Heart left ventricle (tissue), 13 donors: ENCODE data around the gene FBLL1.

ENCODE experiments used
- CTCF ChIP-seq, 12 donors: fragments of 200-600 bp; sonication (generic) in 4 of 12; IDR thresholded peaks; one replicate each; pipeline versions ENCODE4 v1.5.0 to v1.8.0; 2018 to 2022; ENCODE audit warnings: antibody characterized with exemption in 12 of 12, mild to moderate bottlenecking in 5 of 12
- POLR2A ChIP-seq, 2 donors: fragments of 450-650 bp; IDR thresholded peaks; one replicate each; pipeline ENCODE4 v1.6.1; 2017; ENCODE audit warnings: antibody characterized with exemption in 2 of 2, mild to moderate bottlenecking in 2 of 2, moderate library complexity in 2 of 2
- donor health status: ischemic (EF 13 %, LVEDD 7.1; RV severe dilation, severe dysfunction).
- donor health status: DM: no; HTN: yes; CAD: no.
- donor health status: DM: no; HTN: no; CAD: no.
- donor health status: ischemic (EF 25% LVEDD 6.9; RV normal size, moderate dysfunction).
- donor health status: ischemic (EF 25% LVEDD 5.7; RV mildly dilated, moderate dysfunction).
- donor health status: ischemic (EF 35%, LVEDD 5.7; RV mildly dilated, moderate dysfunction).
- donor health status: nonischemic (EF 11% LVEDD 7.7; RV severe dilation, severe dysfunction).
- donor health status: DM: yes; HTN: yes; CAD: no.
- donor health status: PGD.
- donor health status: ischemic (EF 29% LVEDD 5.4; RV normal size, mild dysfunction).
- donor health status: nonischemic (EF 23%, LVEDD 6.1; RV moderate dilation, normal function).

GRCh38 chr5:168489059-168489458, 40.0 kb upstream of the FBLL1 start:
- TF ChIP-seq CTCF (IDR thresholded peaks at IDR 0.05) (no peak), POLR2A (IDR thresholded peaks at IDR 0.05) (no peak)
